Fibroblast of gingiva (primary cell): ENCODE results near the gene ARL6IP6.
"Not testable (repeated sequence)": the region's sequence is repeated elsewhere in the genome, so short reads cannot be mapped to it uniquely, and the experiment has no call there.

Experiments
- DNase-seq: peaks from one replicate; pipeline ENCODE4 v3.0.0-alpha.2; 2011; ENCODE audit warnings: low read depth

ARL6IP6 gene

GRCh38 chr2:152722639-152723038 lies 4.2 kb downstream of the ARL6IP6 start:
- not testable (repeated sequence) for DNase-seq

GRCh38 chr2:152723918-152724317 lies 5.5 kb downstream of the ARL6IP6 start:
- DNase-seq: no peak

GRCh38 chr2:152729844-152730243 lies 11.4 kb downstream of the ARL6IP6 start:
- DNase-seq: no peak

- peak; percentile 40 for DNase-seq
Measured at GRCh38 chr2:152730591-152731333, 12.3 kb downstream of the ARL6IP6 start.

GRCh38 chr2:152737509-152737908 lies 19.1 kb downstream of the ARL6IP6 start:
- not testable (repeated sequence) for DNase-seq

GRCh38 chr2:152738438-152738837 lies 20.0 kb downstream of the ARL6IP6 start:
- no peak for DNase-seq

- DNase-seq: not testable (repeated sequence)
Measured at GRCh38 chr2:152739705-152740104, 21.3 kb downstream of the ARL6IP6 start.

GRCh38 chr2:152740743-152741328 lies 22.4 kb downstream of the ARL6IP6 start:
- peak; percentile 63 for DNase-seq

GRCh38 chr2:152743002-152743401 lies 24.6 kb downstream of the ARL6IP6 start:
- DNase-seq: no peak

- DNase-seq: not testable (repeated sequence)
Measured at GRCh38 chr2:152747751-152748150, 29.3 kb downstream of the ARL6IP6 start.

- DNase-seq: no peak
Measured at GRCh38 chr2:152755029-152755428, 36.6 kb downstream of the ARL6IP6 start.

- no peak for DNase-seq
Measured at GRCh38 chr2:152759290-152760072, 41.1 kb downstream of the ARL6IP6 start.

- DNase-seq: no peak
Measured at GRCh38 chr2:152761214-152761613, 42.8 kb downstream of the ARL6IP6 start.

- peak; percentile 61 for DNase-seq
Measured at GRCh38 chr2:152762202-152762601, 43.8 kb downstream of the ARL6IP6 start.

GRCh38 chr2:152763208-152763607 lies 44.8 kb downstream of the ARL6IP6 start:
- DNase-seq: not testable (repeated sequence)

- no peak for DNase-seq
Measured at GRCh38 chr2:152763651-152764050, 45.2 kb downstream of the ARL6IP6 start.

GRCh38 chr2:152766928-152767327 lies 48.5 kb downstream of the ARL6IP6 start:
- peak; percentile 34 for DNase-seq

- no peak for DNase-seq
Measured at GRCh38 chr2:152781175-152781574, 62.8 kb downstream of the ARL6IP6 start.

GRCh38 chr2:152782171-152782570 lies 63.8 kb downstream of the ARL6IP6 start:
- DNase-seq: no peak

GRCh38 chr2:152790883-152791282 lies 72.5 kb downstream of the ARL6IP6 start:
- no peak for DNase-seq

GRCh38 chr2:152791979-152792378 lies 73.6 kb downstream of the ARL6IP6 start:
- DNase-seq: no peak

- no peak for DNase-seq
Measured at GRCh38 chr2:152792974-152793373, 74.6 kb downstream of the ARL6IP6 start.

- DNase-seq: no peak
Measured at GRCh38 chr2:152796941-152797340, 78.5 kb downstream of the ARL6IP6 start.
